NCI-H748 (cell line): ENCODE data around the gene MRPL19.
A peak's percentile ranks its signal among the peaks of the same experiment; 100 is the strongest.

Experiments used
- DNase-seq: peaks from one replicate; lab custom pipeline; 2025; ENCODE audit not compliant: unreplicated experiment; lab: John Stamatoyannopoulos, UW

Gene MRPL19

DNA sequence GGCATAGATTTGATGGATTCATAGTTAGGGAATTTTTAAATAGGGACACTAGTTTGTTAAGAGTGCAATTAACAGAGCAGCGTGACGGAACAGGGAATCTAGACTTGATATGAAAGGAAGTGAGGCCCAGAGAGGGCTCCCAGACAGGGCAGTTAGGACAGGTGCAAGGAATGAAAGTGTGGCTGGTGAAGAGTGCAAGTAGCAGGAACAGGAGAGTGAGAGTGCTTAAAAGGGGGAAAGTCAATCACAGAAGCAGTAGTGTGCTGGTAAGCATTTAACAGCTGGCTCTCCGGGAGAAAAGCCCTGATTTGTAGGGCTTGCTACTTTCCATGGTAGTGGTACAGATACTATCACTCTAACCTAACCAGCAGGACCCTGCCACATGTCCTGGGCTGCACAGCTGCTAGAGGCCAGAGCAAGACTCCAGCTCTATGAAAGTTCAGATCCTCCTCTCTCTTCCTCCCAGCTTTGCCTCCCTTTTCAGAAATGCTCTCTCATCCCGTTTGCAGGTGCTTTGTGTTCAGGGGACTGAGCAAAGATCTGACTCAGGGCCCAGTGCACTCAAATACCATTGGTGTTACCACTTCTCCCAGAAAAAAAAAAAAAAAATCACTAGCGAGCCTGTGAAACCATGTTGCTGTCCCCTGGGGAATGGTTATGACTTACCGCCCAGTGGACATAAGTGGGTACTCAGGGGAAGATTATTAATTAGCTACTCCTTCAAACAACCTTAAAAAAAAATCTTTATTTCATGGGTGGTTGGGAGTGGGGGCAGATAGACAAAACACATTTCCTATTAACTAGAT lies 82.2 kb downstream of the MRPL19 start:
- no peak for DNase-seq

DNA sequence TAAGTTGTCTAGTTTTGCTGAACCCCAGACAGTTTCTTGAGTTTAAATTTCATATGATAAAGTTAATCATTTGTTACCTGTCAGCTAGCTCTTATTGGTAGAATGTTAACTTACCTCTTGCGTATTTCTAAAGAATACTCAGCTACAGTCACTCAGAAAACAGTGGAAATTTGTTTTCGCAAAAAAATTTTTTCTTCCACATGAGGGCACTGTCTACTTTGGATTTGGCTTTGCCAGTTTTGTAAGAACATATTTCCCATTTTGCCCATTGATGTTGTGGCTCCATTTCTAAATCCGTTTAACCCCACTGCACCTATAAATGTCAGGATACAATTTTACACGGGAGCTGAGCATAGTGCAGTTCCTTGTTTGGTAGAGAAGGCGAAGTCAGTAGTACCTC lies 83.3 kb downstream of the MRPL19 start:
- DNase-seq = peak; percentile 16

DNA sequence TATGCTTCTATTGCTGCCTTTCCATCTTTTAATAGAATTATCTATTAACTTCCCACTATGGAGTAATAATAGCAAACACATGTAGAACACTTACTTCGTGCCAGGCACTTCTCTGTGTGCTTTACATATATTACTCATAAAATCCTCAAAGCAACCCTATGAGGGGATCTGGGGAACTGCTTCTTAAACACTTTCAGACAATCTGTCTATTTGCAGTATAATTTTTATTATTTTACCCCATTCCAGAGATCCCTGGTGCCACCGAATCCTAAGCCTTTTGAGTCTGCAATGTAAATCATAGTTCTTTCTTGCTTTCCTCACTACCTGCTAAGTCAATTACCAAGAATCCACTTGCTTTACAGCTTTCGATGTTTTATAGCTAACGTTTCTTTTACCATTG lies 89.7 kb downstream of the MRPL19 start:
- DNase-seq = no peak

DNA sequence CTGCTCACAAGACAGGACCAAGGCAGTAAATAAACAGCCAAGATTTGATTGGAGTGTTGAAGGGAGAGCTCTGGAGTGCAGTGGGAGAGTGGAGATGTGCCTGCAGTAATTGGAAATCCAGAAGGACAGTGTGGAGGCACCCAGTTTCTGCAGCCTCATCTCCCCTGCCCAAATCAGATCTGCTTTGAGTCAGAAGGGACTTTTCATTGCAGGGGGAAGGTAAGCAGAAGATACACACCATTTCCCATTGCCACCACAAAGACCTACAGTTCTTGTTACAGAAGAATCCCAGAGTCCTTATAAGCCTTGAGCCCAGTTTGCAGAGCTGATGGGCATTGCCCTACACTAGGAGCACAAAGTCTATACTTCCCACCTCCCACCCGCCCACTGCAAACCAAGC lies 91.4 kb downstream of the MRPL19 start:
- no peak for DNase-seq
